SIG-M5 (cell line): ENCODE measurements around the gene WASHC4.

Source experiments
- DNase-seq: peaks from one replicate; lab custom pipeline; 2025; lab: John Stamatoyannopoulos, UW

Gene WASHC4, protein sequence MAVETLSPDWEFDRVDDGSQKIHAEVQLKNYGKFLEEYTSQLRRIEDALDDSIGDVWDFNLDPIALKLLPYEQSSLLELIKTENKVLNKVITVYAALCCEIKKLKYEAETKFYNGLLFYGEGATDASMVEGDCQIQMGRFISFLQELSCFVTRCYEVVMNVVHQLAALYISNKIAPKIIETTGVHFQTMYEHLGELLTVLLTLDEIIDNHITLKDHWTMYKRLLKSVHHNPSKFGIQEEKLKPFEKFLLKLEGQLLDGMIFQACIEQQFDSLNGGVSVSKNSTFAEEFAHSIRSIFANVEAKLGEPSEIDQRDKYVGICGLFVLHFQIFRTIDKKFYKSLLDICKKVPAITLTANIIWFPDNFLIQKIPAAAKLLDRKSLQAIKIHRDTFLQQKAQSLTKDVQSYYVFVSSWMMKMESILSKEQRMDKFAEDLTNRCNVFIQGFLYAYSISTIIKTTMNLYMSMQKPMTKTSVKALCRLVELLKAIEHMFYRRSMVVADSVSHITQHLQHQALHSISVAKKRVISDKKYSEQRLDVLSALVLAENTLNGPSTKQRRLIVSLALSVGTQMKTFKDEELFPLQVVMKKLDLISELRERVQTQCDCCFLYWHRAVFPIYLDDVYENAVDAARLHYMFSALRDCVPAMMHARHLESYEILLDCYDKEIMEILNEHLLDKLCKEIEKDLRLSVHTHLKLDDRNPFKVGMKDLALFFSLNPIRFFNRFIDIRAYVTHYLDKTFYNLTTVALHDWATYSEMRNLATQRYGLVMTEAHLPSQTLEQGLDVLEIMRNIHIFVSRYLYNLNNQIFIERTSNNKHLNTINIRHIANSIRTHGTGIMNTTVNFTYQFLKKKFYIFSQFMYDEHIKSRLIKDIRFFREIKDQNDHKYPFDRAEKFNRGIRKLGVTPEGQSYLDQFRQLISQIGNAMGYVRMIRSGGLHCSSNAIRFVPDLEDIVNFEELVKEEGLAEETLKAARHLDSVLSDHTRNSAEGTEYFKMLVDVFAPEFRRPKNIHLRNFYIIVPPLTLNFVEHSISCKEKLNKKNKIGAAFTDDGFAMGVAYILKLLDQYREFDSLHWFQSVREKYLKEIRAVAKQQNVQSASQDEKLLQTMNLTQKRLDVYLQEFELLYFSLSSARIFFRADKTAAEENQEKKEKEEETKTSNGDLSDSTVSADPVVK

DNA sequence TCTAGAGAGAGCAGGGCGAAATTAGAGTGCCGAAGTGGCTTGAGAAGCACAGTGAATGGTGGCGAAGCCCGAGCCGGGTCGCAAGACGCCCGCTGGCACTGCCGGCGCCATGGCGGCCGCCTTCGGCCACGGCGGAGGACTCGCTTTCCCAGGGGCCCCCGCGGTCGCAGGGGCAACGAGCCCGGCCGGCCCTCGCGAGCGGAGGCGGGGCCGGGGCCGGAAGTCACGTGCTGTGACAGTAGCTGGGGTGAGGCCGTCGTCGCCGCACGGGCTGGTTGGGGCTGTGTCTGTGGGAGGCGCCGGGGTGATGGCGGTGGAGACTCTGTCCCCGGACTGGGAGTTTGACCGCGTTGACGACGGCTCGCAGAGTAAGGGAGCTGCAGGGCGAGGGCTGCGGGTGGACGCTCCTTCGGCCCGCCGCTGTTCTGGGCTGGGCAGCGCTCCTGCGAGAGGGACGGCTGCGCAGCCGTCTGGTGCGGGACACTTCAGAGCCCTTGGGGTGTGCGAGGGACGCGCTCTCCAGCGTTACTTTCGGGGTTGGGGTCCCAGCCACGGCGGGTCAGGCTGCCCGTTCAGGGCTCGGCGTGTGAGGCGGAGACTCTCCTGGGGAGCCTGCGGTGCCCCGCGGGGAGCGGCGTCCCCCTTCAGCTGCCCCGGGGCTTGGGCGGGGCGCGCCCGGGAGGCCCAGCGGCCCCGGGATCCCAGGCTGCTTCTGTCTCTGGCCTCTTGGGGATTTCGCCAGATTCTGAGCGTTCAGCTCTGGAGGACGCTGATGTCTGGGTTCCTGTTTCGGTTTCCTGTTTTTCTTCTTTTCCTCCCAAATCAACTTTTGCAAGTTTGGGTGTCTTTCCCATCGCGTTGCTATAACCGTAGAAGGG is at the start of gene WASHC4:
Gene WASHC4, plus strand, starts transcription at position 238 of the 878 bp plus-strand sequence. Its CDS starts 70 bp downstream, at position 308.
- peak; percentile 64 for DNase-seq

DNA sequence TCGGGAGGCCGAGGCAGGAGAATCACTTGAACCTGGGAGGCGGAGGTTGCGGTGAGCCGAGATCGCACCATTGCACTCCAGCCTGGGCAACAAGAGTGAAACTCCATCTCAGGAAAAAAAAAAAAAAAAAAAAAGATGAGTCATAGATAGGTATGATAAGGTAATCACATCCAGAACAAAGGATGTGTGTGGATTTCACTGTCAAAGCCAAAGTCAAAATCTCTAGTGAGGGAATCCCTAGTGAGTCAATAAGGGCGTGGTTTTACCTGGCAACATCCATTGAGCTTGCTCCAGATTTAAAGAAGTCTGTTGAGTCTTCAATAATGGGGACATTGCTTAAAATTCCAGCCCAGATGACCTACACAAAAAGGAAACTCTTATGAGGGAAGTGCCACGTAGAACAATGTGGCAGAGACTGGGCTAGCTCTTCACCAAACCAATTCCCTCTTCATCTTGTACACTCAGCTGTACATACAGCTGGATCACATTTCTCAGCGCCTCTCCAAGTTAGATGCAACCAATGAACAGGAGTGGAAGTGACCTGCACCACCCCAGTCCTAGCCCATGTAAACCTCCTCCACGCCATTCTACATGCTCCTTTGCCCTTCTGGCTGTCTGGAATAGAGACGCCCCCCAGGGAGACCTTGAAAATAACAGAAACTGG is 46.7 kb upstream of the WASHC4 start:
- DNase-seq, result no peak

DNA sequence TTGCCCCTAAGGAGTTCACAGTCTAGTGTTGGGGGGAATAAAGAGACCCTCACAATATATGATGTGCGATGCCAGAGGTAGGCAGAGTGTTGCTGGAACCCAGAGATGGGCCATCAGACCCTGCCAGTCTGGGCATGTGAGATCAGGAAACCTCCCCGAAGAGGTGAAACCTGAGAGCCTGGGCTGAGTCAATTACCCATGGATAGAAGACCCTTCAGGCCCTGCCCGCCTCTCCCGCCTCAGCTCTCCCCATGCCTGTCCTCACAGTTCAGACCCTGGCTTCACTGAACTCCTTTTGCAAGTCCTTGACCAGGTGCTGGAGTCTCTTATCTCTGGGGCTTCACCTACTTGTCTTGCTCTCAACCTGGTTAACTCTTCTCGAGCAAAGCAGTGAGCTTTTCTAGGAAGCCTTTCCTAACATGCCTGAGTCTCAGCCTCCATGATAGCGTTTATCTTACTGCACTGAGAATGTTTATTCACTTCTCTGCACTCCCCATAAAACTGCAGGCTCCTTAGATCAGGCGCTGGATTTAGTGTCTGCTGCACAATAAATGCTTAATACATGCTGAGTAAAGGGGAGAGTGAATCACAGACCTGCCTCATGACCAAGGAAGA is 42.9 kb upstream of the WASHC4 start:
- DNase-seq, result no peak

DNA sequence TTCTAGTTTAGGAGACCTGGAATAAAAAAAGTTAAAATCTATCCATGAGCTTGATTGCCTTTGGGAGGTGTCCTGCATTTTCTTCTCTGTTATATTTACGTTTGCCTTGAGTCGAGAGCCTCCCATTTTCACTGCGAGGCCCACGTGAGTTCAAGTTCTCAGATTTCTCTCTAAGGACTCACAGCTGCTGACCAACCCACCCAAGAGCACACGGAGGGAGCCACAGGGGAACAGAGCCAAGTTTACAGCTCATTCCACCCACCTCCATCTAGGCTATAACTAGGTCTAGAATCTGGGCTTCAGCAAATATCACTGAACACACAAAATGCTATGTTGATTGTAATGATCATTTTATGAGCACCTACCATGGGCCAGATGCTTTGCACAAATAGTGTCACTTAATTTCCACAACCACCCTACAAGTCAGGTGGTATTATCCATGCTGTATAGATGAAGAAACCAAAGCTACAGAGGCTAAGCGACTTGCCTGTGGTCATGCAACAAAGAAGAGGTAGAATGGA is 40.0 kb upstream of the WASHC4 start:
- no peak for DNase-seq

DNA sequence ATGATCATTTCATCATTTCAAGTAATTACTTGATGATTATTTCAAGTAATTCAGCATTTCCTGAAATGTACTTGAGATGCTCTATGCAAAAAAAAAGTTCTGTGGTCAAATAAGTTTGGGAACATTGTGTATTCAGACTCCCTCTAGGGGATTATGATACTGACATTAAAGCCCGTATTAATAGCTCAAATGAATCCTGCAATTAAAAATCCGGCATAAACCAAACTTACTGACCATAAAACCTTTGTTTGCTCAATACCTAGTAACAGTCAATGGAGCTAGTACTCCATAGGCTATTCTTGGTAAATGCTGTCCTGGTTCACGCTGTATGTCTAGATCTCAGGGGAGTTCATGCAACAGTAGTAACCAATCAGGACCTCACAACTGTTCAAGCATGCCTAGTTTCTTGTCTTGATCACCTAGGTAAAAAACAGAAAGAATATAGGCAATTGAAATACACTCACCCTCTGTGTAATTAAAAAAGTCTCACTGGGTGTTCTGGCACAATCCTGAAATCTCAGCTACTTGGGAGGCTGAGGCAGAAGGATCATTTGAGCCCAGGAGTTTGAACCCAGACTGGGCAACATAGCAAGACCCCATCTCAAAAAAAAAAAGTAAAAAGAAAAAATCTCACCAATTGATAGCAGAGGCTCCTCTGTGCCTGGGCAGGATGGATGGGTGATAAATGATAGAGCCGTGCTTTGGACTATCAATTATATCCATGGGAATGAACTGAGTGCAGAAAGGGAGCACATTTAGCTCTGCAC is 37.4 kb upstream of the WASHC4 start:
- no peak for DNase-seq

DNA sequence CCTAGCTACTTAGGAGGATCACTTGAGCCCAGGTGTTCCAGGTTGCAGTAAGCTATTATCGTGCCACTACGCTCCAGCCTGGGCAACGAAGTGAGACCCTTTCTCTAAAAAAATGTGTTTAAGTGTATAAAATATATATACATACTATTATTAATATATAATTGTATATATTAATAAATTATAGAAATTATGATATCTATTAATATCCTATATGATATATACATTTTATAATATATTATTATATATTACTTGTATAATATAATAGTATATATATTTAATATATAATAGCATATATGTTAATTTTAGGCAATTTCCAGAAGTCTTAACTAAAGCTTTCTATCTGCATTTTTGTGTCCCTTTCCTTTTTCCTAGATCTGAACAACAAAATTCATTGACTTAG is 35.5 kb upstream of the WASHC4 start:
- DNase-seq, result no peak

DNA sequence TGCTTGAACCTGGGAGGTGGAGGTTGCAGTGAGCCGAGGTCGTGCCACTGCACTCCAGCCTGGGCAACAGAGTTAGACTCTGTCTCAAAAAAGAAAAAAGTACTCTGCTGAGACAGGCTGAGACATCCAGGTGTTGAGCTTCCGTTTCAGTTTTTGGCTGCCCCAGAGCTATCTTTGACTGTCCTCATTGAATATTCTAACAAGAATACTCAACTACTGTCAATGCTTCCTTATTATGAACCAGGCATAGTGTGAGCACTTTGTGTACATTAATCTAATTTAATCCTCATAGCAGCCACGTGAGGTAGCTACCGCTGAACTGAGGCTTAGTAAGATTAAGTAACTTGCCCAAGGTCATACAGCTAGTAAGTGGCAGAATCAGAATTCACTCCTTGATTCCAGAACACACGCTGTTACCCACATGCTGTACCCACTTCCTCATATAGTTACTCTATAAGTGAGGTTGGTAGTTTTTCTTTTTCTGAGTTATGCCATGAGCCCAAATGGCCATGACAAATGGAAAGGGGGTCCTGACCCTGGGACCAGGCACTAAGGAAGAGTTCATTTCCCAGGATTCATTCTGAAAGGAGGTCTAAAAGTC is 34.5 kb upstream of the WASHC4 start:
- DNase-seq, result no peak

DNA sequence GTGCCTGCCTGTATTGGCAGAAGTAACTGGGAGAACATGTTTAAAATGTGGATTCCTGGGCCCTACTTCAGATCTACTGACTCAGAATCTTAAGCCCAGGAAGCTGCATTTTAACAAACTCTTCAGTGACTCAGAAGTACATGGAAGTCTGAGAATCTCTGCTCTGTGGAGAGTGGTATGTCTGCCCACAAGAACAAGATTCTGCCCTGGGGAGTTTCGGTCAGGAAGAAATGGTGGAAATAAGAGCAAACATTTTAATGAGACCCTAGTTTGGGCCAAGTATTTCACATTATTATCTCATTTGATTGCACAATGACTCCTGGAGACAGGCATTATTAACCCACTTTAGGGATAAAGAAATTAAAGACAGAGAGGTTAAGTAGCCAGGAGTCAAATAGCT is 31.4 kb upstream of the WASHC4 start:
- DNase-seq, result no peak

DNA sequence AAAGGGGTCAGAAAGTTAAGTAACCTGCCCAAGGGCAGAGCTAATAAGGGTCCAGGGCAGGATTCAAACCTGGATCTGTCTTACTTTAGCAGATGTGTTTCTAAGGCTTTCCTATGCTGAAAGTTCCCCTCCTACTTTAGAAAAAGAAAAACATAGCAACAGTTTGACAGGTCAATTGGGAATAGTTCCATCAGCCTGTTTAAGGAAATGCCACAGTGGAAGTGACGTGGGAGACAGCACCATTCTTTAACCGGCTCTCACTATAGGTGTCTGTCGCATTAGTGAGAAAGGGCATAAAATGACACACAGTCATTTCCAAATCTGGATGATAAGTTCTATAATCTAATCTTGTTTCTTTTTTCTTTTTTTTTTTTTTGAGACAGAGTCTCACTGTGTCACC is 30.6 kb upstream of the WASHC4 start:
- DNase-seq, result no peak

DNA sequence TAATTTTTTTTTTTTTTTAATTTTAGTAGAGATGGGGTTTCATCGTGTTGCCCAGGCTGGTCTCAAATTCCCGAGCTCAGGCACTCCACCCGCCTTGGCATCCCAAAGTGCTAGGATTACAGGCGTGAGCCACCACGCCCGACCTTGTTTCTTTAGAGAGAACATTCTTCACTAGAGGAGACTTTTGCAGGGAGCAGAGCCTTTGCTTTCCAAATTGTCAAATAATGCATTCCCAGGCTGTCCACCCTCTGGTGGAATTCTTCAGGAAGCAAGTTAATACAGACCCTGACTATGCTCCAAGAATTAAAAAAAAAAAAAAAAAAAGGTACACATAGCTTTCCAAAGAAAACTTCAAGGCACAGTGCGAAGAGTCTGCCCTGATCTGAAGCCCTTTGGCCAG is 30.1 kb upstream of the WASHC4 start:
- no peak for DNase-seq

DNA sequence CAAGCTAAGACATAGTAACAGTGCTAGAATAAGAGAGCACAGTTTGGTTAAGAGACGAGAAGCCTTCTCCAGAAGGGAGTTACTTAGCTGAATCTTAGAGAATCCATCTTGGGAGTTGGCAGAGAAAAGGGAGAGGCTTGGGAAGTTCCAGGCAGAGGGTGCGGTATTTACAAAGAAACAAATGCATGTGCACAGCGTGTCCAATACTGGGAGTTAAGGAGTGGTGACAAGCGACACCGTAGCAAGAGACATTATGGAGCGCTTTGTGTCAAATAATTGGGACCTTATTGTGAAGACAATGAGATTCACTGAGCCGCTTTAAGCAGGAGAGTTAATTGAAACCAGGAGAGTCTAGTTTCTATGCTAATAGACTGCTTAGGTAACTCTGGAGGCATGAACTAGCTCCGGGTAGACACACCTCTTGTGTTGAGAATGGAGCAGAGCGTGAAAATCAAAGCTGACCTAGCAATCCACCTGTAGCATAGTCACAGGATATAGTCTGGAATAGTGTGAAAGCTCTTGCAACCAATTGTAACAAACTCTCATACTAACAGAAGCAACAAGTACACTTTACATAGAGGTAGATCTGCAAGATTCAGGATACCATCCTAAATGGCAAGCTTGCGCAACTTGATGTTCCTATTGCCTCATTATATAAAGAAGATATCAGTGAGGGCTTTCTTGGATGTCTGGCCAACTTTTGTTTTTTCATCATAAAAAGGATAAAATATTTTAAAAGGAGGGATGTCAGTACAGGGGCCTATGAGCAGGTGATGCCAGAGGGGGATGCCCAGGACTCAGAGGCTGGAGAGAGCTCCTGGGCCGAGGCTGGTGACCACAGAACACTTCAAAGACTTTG is 28.6 kb upstream of the WASHC4 start:
- no peak for DNase-seq

DNA sequence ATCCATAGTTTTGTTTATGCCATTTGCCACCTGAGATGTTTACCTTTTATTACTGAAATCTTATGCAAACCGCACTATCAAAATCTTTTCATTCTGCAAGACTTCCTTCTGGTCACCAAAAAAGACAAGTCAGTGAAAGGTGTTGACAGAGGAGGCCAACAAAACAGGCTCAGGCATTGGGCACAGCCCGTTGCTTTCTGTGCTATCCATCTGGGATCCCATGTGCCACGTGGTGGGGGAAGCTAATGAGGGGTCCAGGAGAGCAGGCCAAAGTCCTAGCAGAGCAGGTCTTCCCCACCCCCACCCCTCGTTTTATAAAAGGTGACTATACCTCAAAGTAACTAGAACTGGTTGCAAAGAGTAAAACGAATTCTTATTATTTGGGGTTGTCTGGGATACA is 24.5 kb upstream of the WASHC4 start:
- no peak for DNase-seq

DNA sequence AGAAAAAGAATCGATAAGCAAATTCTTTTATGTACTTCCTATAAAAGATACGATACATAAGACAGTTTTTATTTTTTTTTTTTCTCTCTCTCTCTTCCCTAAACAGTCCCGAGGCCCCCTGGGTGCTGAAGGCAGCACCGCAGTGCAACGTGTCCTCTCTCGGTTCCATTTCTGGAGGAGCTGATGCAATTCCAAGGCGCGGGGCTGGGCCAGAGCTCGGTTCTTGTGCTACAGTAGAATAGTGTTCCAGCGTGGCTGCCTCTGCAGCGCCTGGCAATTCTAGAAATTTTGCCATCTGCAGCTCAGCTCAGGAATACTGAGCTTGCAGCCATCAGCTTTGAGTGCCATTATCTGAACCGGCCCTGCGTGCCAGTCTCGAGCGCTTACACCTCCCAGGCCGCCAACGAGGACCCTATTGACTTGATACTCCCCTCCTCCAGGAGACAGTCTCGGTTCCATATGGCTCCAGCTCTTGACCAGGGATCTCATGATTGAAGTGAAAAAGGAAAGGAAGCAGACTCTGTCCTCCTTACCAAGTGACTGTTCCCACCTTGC is 23.9 kb upstream of the WASHC4 start:
- DNase-seq, result peak; percentile 49

DNA sequence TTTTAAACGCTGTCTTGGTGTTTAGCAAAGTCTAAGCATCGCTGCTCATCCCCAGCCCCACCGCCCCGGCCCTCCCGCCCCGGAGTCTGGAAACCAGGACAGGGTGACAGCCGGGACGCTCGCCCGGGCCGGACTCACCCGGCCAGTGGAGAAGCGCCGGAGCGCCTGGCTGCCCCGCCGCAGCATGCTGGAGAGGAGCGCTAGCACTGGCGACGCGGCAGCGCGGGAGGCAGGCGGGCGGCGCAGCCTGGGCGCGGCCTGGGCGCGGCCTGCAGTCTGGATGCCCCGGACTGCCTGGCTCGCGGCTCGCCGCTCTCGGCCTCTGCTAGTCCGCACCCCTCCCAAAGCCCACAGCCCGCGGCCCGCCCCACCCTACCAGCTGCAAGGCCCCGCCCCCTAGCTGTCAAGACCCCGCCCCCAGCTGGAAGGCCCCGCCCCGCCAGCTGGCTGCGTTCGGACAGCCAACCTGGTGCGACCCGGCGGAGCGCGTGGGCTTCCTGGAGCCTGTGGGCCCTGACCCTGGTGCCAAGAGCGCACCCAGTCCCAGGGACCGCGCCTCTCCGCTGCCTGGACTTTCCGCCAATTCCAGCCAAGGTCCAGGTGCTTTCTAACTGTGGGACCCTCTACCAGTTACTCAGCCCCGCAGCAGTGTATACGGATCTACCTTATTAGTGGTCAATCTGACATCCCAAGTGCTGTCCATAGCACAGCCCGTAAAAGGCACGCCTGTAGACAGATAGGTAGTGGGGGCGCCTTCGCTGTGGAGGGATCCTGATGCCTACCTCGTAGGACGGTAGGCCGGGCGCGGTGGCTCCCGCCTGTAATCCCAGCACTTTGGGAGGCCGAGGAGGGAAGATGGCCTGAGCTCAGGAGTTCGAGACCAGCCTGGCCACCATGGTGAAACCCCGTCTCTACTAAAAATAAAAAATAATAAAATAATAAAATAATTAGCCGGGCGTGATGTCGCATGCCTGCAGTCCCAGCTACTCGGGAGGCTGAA is 23.0 kb upstream of the WASHC4 start, which contains the start of gene ALDH1L2:
Gene ALDH1L2, minus strand, starts transcription at position 208 of the 1,000 bp plus-strand sequence. Its CDS starts 22 bp downstream, at position 186.
- no peak for DNase-seq

DNA sequence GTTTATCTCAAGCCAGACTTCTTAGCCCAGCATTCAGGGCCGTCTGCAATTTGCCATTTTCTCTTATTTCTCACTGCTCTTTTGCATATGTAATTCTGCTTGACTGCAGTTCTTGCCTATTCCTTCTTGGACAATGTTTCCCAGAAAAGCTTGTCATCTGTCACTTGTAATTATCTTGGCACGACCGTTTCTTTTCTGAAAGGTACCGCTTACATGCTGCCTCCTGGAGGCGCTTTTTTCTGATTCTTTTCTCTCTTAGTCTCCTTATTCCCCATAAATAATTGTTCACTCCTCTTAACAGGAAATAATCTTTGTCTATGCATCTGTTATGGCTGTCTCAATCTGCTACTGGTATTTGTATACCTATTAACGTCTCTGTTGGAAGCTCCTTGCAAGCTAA is 22.0 kb upstream of the WASHC4 start:
- no peak for DNase-seq

DNA sequence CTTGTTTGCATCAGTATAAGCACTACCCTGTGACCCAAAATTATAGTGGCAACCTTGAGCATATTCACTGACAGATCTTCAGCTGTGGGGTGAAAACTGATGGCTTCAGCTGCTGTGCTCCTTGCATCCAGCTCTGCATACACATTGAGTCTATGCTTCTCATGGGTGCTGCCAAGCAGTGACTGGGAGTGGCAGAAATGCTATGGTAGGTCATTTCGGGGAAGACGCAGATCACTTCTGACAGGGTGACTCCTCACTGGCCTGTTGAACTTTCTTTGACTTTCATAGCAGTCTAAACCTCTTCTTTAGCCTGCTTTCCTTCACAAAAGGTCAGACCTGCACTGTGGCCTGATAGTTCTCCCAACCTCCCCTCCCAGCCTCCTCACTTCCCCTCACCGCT is 17.7 kb upstream of the WASHC4 start:
- no peak for DNase-seq
